GM19324 (cell line): Measurements from ENCODE around the gene UBXN11.

Source experiments
- ATAC-seq: cut with Tn5 transposase; IDR thresholded peaks from one replicate; pipeline ENCODE4 v1.9.1; 2021; ENCODE audit warnings: mild to moderate bottlenecking, moderate library complexity; ENCODE audit not compliant: unreplicated experiment, low FRiP score

The UBXN11 gene

GRCh38 chr1:26306290-26307229 lies at the start of gene UBXN11:
Gene UBXN11 (minus strand): TSS chr1:26306636. CDS start chr1:26302883, 3,753 bp downstream.
- peak; percentile 97 for ATAC-seq

GRCh38 chr1:26356106-26356505 lies 49.7 kb upstream of the UBXN11 start:
- no peak for ATAC-seq

GRCh38 chr1:26354972-26355371 lies 48.5 kb upstream of the UBXN11 start:
- no peak for ATAC-seq

GRCh38 chr1:26353976-26354820 lies 47.8 kb upstream of the UBXN11 start, which contains the start of gene CRYBG2:
Gene CRYBG2 (minus strand): TSS chr1:26354130. CDS start chr1:26346657, 7,473 bp downstream.
- ATAC-seq, result no peak

- no peak for ATAC-seq
Observed at GRCh38 chr1:26353210-26353859, 46.9 kb upstream of the UBXN11 start.

- no peak for ATAC-seq
Observed at GRCh38 chr1:26352338-26352679, 45.9 kb upstream of the UBXN11 start.

- ATAC-seq, result no peak
Observed at GRCh38 chr1:26351590-26352337, 45.3 kb upstream of the UBXN11 start.

- no peak for ATAC-seq
Observed at GRCh38 chr1:26350701-26351589, 44.5 kb upstream of the UBXN11 start.

GRCh38 chr1:26350343-26350700 lies 43.9 kb upstream of the UBXN11 start:
- ATAC-seq, result no peak

GRCh38 chr1:26349877-26350244 lies 43.4 kb upstream of the UBXN11 start:
- ATAC-seq, result no peak

- ATAC-seq, result no peak
Observed at GRCh38 chr1:26349188-26349876, 42.9 kb upstream of the UBXN11 start.

- ATAC-seq, result no peak
Observed at GRCh38 chr1:26346274-26347033, 40.0 kb upstream of the UBXN11 start.

GRCh38 chr1:26345718-26346117 lies 39.3 kb upstream of the UBXN11 start:
- no peak for ATAC-seq

- ATAC-seq, result no peak
Observed at GRCh38 chr1:26344147-26344920, 37.9 kb upstream of the UBXN11 start.

- no peak for ATAC-seq
Observed at GRCh38 chr1:26340047-26340481, 33.6 kb upstream of the UBXN11 start.

GRCh38 chr1:26338670-26339069 lies 32.2 kb upstream of the UBXN11 start:
- no peak for ATAC-seq

GRCh38 chr1:26337625-26338024 lies 31.2 kb upstream of the UBXN11 start:
- no peak for ATAC-seq
